NCI-H345 treated with DMSO at 0.1 percent for 48 hours (cell line): ENCODE measurements around the gene TWIST2.

ENCODE experiments used
- DNase-seq: peaks from one replicate; lab custom pipeline; 2025; ENCODE audit not compliant: unreplicated experiment; lab: John Stamatoyannopoulos, UW

Gene TWIST2

GRCh38 chr2:238903141-238903540, 55.3 kb downstream of the TWIST2 start:
- DNase-seq: no peak

DNA sequence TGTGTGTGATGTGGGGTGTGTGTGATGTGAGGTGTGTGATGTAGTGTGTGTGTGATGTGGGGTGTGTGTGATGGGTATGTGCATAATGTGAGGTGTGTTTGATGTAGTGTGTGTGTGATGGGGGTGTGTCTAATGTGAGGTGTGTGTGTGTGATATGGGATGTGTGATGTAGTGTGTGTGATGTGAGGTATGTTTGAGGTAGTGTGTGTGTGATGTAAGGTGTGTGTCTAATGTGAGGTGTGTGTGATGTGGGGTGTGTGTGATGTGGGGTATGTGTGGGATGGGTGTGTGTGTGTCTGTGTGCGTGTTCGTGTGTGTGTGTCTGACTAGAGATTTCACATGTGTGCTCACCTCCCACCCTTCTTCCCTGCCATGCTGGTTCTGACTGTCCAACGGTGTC, 56.3 kb downstream of the TWIST2 start:
- no peak for DNase-seq

GRCh38 chr2:238904716-238905115, 56.8 kb downstream of the TWIST2 start:
- no peak for DNase-seq

- no peak for DNase-seq
Observed at GRCh38 chr2:238905224-238905623, 57.3 kb downstream of the TWIST2 start.

GRCh38 chr2:238905644-238906043, 57.8 kb downstream of the TWIST2 start:
- DNase-seq: no peak

DNA sequence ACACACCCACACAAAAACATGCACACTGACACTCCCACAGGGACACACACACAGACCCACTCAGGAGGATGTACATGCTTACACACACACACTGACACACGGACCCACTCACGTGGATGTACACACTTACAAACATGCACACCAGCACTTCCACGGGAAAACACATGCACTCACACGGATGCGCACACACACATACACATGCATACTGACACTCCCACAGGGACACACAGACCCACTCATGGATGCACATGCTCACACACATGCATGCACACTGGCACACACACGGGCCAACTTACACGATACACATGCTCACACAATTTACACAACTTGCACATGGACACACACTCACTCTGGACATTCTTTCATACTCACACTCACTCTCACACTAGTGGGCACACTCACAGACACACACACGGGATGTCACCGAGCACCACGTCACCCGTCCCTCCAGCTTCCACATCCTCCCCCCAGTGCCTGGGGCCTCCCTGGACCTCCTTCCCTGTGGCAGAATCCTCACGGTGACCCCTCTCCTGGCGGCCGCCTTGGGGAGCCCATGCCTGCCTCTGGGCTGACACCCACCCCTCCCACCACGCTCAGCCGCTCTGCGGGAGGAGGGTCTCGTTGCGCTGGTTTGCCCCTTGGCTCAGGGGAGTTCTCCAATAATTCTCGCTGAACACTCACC, 58.5 kb downstream of the TWIST2 start:
- no peak for DNase-seq

- no peak for DNase-seq
Observed at GRCh38 chr2:238906936-238907716, 59.2 kb downstream of the TWIST2 start.

GRCh38 chr2:238907717-238908173, 59.9 kb downstream of the TWIST2 start:
- no peak for DNase-seq

DNA sequence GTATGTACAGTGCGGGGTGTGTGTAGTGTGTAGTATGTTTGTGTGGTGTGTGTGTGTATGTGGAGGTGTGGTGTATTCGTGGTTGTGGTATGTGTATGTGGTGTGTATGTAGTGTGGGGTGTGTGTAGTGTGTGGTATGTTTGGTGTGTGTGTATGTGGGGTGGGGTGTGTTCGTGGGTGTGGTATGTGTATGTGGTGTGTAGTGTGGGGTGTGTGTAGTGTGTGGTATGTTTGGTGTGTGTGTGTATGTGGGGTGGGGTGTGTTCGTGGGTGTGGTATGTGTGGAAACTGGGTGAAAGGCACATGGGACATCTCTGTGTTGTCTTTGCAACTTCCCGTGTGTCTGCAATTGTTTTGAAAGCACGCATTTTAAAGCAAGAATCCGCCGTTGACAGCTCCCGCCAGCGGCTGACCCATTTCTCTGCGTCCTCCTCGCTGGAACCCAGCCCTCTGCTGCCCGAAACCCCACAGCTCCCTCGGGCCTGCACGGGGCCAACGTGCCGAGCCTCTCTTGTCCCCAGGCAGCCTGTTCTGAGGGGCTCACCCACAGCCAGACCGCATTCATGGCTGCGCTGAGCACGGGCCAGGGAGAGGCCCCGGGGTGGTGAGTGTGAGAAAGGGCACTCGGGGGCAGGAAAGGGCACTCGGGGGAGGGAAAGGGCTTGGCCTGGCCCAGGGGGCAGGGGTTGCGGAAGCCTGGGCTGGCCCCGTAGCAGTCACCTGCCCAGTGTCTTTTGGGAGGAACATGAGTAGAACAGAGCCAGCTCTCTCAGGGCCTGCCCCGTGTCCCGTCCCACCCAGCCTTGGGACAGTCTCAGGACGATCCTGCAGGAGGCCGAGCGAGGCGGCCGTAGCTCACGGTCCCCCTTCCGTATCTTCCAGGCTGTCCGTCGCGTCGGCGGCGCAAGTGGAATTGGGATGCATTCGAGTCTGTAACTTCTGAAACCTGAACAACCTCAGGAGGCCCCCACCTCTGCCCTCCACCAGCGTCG, 61.4 kb downstream of the TWIST2 start:
- no peak for DNase-seq

- DNase-seq: peak; percentile 88
Observed at GRCh38 chr2:238910751-238911351, 63.0 kb downstream of the TWIST2 start.

- DNase-seq: no peak
Observed at GRCh38 chr2:238911376-238912227, 63.7 kb downstream of the TWIST2 start.

GRCh38 chr2:238912228-238912915, 64.5 kb downstream of the TWIST2 start:
- DNase-seq: no peak

GRCh38 chr2:238912916-238913875, 65.3 kb downstream of the TWIST2 start:
- DNase-seq: no peak

DNA sequence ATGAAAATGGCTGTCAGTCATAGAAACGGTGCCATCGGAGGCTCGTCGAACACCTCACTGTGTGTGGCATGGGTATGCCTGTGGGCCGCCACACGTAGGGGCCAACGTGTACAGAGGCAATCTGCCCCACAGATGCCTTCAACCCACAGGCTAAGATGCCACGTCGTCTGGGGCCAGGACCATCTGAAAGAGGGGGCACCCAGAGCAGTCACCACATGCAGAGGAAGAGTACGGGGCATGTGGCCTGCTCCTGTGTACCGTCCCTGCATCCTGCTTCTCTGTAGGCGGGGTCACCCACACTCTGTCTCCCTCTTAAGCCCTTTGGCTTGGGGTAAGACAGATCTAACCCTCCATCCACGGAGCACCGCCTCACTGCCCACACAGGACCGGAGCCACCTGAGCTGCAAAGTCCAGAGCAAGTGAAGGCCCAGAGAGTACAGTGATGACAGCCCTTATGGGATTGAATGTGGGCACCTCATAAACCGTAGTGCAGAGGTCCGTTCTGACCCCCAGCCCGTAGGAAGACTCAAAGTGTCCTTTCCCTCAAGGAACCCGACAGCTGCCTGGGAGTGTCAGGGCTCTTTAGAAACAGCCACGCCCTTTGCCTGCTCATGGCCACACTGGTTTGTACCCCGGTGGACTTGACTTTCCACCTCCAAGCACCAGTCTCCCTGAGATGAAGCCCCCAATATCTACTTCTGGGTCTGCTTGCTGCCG, 66.2 kb downstream of the TWIST2 start:
- no peak for DNase-seq

- DNase-seq: no peak
Observed at GRCh38 chr2:238914648-238915015, 66.7 kb downstream of the TWIST2 start.

DNA sequence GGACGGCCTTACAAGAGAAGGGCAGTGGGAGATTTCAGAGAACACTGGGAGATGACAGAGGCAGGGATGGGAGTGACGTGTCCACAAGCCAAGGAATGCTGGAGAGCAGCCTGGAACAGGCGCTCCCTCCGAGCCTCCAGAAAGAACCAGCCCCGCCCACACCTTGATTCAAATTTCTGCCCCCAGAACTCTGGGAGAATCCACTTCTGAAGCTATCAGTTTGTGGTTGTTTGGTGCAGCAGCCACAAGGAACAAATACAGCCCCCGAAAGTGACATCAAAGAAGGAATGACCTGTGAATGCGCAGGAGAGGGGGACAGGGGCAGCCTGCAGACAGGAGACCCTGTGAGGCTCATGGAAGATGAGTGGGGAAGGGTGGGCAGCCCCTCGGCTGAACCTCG, 67.3 kb downstream of the TWIST2 start:
- no peak for DNase-seq

DNA sequence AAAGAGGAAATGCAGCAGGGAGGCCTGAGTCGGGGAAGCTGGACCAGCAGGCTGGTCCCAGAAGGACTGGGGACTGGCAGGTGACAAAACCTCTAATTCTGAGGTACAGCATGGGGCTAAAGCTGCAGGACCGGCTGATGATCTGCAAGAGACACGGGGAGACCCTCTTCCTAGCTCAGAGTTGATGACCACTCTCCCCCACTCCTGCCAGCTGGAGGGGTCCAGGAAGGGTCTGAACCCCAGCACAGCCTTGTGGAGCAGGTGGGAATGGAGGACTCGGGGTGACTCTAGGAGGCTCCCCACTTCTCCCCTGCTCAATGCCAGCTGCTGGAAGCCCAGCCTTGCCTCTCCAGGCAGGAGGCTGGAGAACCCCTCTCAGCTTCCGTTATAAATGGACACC, 67.7 kb downstream of the TWIST2 start:
- DNase-seq: no peak
